BLaER1 (cell line): ENCODE measurements around the gene CCT8L2.
A peak's percentile ranks its signal among the peaks of the same experiment; 100 is the strongest.
"Not testable (repeated sequence)": the region's sequence is repeated elsewhere in the genome, so short reads cannot be mapped to it uniquely, and the experiment has no call there.

Experiments
- H3K27ac ChIP-seq: shearing (Covaris generic); formaldehyde crosslinking; 2 replicates; pipeline ENCODE4 v1.8.1; 2022
- H3K27me3 ChIP-seq: shearing (Covaris generic); formaldehyde crosslinking; 2 replicates; pipeline ENCODE4 v1.8.1; 2022
- H3K36me3 ChIP-seq: shearing (Covaris generic); formaldehyde crosslinking; 2 replicates; pipeline ENCODE4 v1.8.1; 2022
- H3K4me1 ChIP-seq: shearing (Covaris generic); formaldehyde crosslinking; 2 replicates; pipeline ENCODE4 v1.8.1; 2022
- H3K4me2 ChIP-seq: shearing (Covaris generic); formaldehyde crosslinking; 2 replicates; pipeline ENCODE4 v1.8.1; 2022
- H3K4me3 ChIP-seq: shearing (Covaris generic); formaldehyde crosslinking; 2 replicates; pipeline ENCODE4 v1.8.1; 2022
- H3K9ac ChIP-seq: shearing (Covaris generic); formaldehyde crosslinking; 2 replicates; pipeline ENCODE4 v1.8.1; 2022
- H3K9me3 ChIP-seq: shearing (Covaris generic); formaldehyde crosslinking; 2 replicates; pipeline ENCODE4 v1.8.1; 2022
- H4K20me1 ChIP-seq: shearing (Covaris generic); formaldehyde crosslinking; 2 replicates; pipeline ENCODE4 v1.8.1; 2022
- Cebpa-rat ChIP-seq: shearing (Covaris generic); IDR thresholded peaks from 2 replicates; pipeline ENCODE4 v1.8.1; 2022

CCT8L2 gene

GRCh38 chr22:16608931-16609330 lies 16.3 kb upstream of the CCT8L2 start:
- H3K36me3 ChIP-seq: peaks cover 25% of the 10 kb centered on the region; the same call in 1 of the 2 replicates
- no peak for TF ChIP-seq Cebpa-rat
- H3K27me3 ChIP-seq: peaks cover 3% of the 10 kb centered on the region; the same call in 1 of the 2 replicates
- H3K4me1 ChIP-seq: peaks cover 8% of the 10 kb centered on the region; the same call in 1 of the 2 replicates
- H4K20me1 ChIP-seq: peaks cover 9% of the 10 kb centered on the region
- no peak overlapping the region for H3K4me3 ChIP-seq
- H3K27ac ChIP-seq: no peak overlapping the region
- no peak overlapping the region for H3K9ac ChIP-seq
- peaks cover 26% of the 10 kb centered on the region for H3K9me3 ChIP-seq
- no peak overlapping the region for H3K4me2 ChIP-seq

DNA sequence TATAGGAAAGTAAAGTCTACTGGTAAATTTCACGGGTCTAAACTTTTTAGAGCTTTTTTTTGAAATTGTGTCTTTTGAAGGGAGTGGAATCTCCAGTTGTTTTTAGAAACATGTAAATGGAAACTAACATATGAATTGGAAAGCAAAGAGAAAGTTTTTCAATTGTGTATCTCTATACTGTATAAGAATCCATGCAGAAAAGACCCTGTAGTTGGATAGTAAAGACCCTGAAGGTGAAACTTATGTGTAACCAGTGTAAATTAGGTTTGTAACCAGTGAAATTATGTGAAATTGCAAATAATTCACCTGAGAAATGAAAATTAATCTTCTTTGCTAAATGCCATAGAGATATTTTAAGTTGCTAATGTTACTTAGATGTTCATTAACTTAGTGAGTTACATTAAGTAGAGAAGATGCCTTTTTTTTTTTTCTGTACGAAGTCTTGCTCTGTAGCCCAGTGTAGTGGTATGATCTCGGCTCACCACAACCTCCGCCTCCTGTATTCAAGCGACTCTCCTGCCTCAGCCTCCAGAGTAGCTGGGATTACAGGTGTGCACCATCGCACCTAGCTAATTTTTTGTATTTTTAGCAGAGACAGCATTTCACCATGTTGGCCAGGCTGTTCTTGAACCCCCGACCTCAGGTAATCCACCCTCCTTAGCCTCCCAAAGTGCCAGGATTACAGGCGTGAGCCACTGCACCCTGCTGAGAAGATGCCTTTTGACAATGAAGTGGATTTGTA lies 11.8 kb upstream of the CCT8L2 start:
- not testable (repeated sequence) for H3K27ac ChIP-seq, H3K4me3 ChIP-seq, H3K4me1 ChIP-seq, H3K9ac ChIP-seq
- Histone ChIP-seq H4K20me1 (peaks cover 21% of the 10 kb centered on the region), H3K9me3 (peaks cover 20% of the 10 kb centered on the region), H3K4me2 (peak overlapping the region; percentile 69; the same call in 1 of the 2 replicates), H3K36me3 (0 out of 2 replicates have a peak, but pooled peaks cover 14% of the 10 kb centered on the region), H3K27me3 (peaks cover 48% of the 10 kb centered on the region)

GRCh38 chr22:16603770-16604242 lies 11.2 kb upstream of the CCT8L2 start:
- Histone ChIP-seq H3K9me3 (peaks cover 14% of the 10 kb centered on the region; the same call in 1 of the 2 replicates), H3K4me2 (peak overlapping the region; percentile 69), H3K27me3 (peaks cover 50% of the 10 kb centered on the region), H4K20me1 (peaks cover 21% of the 10 kb centered on the region), H3K36me3 (0 out of 2 replicates have a peak, but pooled peaks cover 12% of the 10 kb centered on the region)
- H3K27ac ChIP-seq, H3K9ac ChIP-seq, H3K4me1 ChIP-seq, H3K4me3 ChIP-seq: not testable (repeated sequence)

GRCh38 chr22:16603448-16603768 lies 10.8 kb upstream of the CCT8L2 start:
- peaks cover 50% of the 10 kb centered on the region for H3K27me3 ChIP-seq
- 0 out of 2 replicates have a peak, but pooled peaks cover 8% of the 10 kb centered on the region for H3K36me3 ChIP-seq
- no peak overlapping the region for H3K27ac ChIP-seq
- H3K4me2 ChIP-seq: peak overlapping the region; percentile 69
- peak overlapping the region; percentile 77 for H3K4me3 ChIP-seq
- H4K20me1 ChIP-seq: peaks cover 21% of the 10 kb centered on the region
- H3K4me1 ChIP-seq: peaks cover 8% of the 10 kb centered on the region; the same call in 1 of the 2 replicates
- TF ChIP-seq Cebpa-rat: no peak
- 0 out of 2 replicates have a peak overlapping the region, but pooled peaks have one; percentile 81 for H3K9ac ChIP-seq
- peaks cover 10% of the 10 kb centered on the region; the same call in 1 of the 2 replicates for H3K9me3 ChIP-seq

- Histone ChIP-seq H3K27me3 (peaks cover 50% of the 10 kb centered on the region), H3K9ac (peak overlapping the region; percentile 81), H3K27ac (peak overlapping the region; percentile 77), H3K4me2 (peak overlapping the region; percentile 69), H3K4me3 (peak overlapping the region; percentile 77), H4K20me1 (peaks cover 21% of the 10 kb centered on the region)
- not testable (repeated sequence) for H3K4me1 ChIP-seq, H3K9me3 ChIP-seq, H3K36me3 ChIP-seq
These were observed 10.3 kb upstream of the CCT8L2 start for GRCh38 chr22:16602728-16603447.

DNA sequence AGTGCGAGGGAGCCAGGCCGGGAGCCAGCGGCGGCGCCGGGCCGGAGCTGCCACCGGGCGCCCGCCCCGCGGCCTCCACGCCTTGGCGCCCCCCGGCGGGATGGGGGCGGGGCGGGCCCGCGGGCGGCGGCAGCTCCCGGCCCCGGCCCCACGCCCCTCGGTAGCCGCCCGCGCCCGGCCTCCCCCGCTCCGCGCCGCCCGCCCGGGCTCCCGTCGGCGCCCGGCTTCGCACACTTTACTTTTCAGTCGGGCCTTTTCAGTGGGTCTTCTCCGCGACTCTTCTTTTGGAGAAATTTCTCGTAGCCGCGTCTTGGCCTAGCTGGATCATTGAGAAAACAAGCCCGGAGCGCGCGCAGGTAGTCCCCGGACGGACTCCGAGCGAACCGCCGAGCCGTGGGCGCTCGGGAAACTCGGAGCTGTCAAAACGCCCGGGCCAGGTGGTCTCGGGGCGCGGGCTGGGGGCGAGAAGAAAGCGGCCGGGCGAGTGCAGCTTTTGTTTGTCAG lies 9.7 kb upstream of the CCT8L2 start:
- Histone ChIP-seq H3K27me3 (peaks cover 50% of the 10 kb centered on the region), H3K9ac (peak overlapping the region; percentile 81), H4K20me1 (peaks cover 21% of the 10 kb centered on the region), H3K27ac (peak overlapping the region; percentile 77), H3K4me3 (peak overlapping the region; percentile 77), H3K4me2 (peak overlapping the region; percentile 69)
- not testable (repeated sequence) for H3K4me1 ChIP-seq, H3K36me3 ChIP-seq, H3K9me3 ChIP-seq

GRCh38 chr22:16601437-16602223 lies 9.0 kb upstream of the CCT8L2 start:
- peaks cover 50% of the 10 kb centered on the region for H3K27me3 ChIP-seq
- peak overlapping the region; percentile 69 for H3K4me2 ChIP-seq

DNA sequence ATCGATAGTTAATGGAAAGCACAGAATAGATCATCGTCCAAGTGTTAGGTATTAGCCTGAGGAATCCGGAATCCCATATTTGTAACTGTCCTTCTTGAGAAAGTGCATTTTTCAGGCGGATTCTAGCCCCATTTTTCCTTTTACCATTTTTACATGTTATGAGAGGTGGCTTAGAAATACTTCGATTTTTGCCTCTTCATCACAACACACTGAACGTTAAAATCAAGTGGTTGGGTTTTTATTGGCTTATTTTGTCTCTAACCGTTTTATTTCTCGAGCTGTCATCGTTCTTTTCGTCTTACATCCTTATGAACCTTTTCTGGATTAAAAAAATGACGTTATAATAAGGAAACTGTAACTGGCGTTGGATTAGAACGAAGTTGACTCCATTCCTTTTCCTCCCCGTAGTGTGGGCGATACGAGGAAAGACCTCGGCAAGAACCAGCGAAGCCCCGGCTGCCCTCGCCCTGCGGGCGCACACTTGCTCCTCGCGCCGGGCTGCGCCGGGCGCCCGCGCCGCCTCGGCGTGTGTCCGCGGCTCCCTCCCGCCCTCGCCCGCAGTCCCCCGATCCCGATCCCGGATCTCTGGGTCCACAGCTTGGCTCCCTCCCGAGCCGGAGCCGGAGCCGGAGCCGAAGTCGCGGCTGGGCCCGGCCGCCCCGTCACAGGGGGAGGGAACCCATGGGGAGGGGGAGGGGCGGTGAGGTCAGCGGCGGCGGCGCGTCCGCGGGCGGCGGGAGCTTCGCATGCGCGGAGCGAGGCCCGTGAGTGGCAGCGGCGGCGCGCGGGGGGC lies 8.2 kb upstream of the CCT8L2 start:
- H3K9ac ChIP-seq: peak overlapping the region; percentile 64; the same call in 1 of the 2 replicates
- peak overlapping the region; percentile 77 for H3K4me3 ChIP-seq
- not testable (repeated sequence) for H3K27ac ChIP-seq, H3K4me1 ChIP-seq, H3K9me3 ChIP-seq, H3K36me3 ChIP-seq
- peaks cover 50% of the 10 kb centered on the region for H3K27me3 ChIP-seq
- H3K4me2 ChIP-seq: peak overlapping the region; percentile 69
- peaks cover 21% of the 10 kb centered on the region for H4K20me1 ChIP-seq

More at GRCh38 chr22:16601437-16602223, 9.0 kb upstream of the CCT8L2 start:
- Histone ChIP-seq H3K36me3 (no peaks in the 10 kb centered on the region), H3K9ac (peak overlapping the region; percentile 81), H3K9me3 (no peaks in the 10 kb centered on the region), H3K4me3 (peak overlapping the region; percentile 77), H4K20me1 (peaks cover 21% of the 10 kb centered on the region), H3K4me1 (peaks cover 8% of the 10 kb centered on the region; the same call in 1 of the 2 replicates), H3K27ac (peak overlapping the region; percentile 77)
- TF ChIP-seq Cebpa-rat: no peak

- not testable (repeated sequence) for H3K36me3 ChIP-seq, H3K9ac ChIP-seq, H3K27ac ChIP-seq, H3K4me3 ChIP-seq, H3K4me2 ChIP-seq, H3K9me3 ChIP-seq, H3K4me1 ChIP-seq
- Histone ChIP-seq H3K27me3 (peaks cover 49% of the 10 kb centered on the region), H4K20me1 (peaks cover 17% of the 10 kb centered on the region)
These were observed 7.0 kb upstream of the CCT8L2 start for GRCh38 chr22:16599648-16600047.

DNA sequence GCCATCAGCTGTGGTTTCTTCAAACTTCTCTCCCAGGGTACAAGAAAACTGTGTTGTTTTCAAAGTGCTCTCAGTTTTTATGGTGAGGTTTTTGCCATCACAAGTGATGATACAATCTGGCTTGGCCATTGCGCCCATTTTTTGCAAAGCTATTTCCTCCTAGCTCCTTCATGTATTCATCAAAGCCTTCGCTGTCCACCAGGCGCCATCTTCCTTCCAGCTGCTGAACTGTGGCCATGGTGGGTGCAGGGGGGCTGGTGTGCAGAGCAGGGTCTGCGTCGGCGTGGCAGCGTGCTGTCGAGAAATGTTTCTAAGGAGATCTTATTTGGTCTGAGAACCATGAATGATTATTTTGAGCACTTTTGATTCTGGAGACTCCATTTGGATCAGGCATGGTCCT lies 2.6 kb upstream of the CCT8L2 start:
- H3K4me3 ChIP-seq, H3K4me2 ChIP-seq, H3K27ac ChIP-seq, H3K4me1 ChIP-seq, H3K36me3 ChIP-seq, H4K20me1 ChIP-seq, H3K9me3 ChIP-seq, H3K9ac ChIP-seq: not testable (repeated sequence)
- peaks cover 10% of the 10 kb centered on the region; the same call in 1 of the 2 replicates for H3K27me3 ChIP-seq
